EH (cell line): Measurements from ENCODE around the gene MTERF4.

Experiments
- DNase-seq: peaks from one replicate; pipeline ENCODE4 v3.0.0-alpha.2; 2015; ENCODE audit warnings: low read depth

The MTERF4 gene

GRCh38 chr2:241088791-241089732 lies 13.0 kb downstream of the MTERF4 start:
- no peak for DNase-seq

GRCh38 chr2:241088376-241088775 lies 13.7 kb downstream of the MTERF4 start:
- DNase-seq, result no peak

DNA sequence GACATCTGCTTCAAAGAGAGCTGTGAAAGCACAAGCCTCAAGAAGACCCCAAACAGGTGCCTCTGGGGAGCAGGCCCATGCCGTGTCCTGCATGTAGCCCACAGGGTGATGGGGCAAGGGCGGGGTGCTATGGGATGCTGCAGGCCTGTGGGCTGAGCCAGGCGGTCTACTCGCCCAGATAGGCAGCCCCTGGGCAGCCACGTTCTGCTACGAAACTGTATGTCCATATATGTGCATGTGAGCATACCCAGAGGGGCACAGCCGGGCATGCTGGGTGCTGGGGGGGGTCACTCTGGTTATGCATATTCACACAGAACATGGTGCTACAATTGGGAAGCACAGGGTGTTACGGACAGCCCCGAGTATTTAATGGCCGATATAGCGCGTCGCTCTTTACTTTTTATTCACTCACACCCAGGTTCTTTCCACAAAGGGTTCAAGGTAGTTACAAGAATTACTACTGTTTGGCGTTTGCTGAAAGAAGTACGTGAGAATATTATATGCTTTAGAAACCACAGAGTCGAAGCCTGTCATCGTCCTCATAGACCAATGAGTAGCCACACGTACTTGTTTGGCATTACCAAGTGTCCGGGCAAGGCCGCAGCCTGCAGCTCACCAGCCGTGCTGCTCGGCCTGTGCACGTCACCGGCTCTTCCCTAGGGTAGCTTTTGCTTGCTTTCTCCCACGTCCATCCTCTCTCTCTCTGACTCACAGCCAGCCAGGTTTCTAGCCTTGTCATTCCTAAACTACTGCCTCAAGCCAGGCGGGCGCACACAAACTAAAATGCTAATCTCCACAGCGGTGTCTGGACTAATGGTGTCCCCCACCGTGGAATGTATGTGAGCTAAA lies 14.4 kb downstream of the MTERF4 start:
- no peak for DNase-seq

DNA sequence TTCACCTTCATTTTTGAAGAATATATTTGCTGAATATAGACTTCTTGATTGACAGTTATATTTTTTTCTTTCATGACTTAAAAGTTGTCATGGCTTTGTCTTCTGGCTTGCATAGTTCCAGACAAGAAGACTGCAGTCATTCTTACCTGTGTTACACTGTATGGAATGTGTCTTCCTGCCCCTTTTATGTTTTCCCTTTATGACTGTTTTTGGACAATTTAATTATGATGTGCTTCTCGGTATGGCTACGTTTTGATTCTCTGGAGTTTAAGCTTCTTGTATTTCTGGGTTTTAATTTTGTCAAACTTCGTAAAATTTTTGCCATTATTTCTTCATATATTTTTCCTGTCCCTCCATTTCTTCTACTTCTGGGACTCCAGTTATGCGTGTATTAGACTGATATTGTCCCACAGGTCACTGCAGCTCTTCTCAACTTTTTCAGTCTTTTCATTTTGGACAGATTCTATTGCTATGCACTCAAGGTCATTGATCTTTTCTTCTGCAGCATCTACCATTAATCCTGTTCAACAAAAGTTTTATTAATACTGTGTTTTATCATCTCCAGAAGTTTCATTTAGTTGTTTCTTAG lies 17.1 kb downstream of the MTERF4 start:
- DNase-seq, result no peak

DNA sequence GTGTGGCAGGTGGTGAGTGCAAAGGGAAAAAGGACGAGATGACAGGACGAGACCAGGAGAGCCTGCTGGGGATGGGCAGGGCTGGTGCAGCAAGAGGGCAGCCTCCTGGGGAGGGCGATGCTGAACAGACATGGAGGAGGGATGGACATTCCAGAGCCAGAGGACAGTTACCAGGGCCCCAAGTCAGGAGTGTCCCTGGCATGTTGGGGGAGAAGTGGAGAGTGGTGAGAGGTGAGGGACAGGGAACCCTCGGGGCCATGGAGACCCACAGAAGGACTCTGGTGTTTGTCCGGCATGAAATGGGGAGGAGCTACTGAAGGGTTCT lies 19.0 kb downstream of the MTERF4 start:
- no peak for DNase-seq

- DNase-seq, result no peak
Observed at GRCh38 chr2:241082341-241083090, 19.6 kb downstream of the MTERF4 start.

DNA sequence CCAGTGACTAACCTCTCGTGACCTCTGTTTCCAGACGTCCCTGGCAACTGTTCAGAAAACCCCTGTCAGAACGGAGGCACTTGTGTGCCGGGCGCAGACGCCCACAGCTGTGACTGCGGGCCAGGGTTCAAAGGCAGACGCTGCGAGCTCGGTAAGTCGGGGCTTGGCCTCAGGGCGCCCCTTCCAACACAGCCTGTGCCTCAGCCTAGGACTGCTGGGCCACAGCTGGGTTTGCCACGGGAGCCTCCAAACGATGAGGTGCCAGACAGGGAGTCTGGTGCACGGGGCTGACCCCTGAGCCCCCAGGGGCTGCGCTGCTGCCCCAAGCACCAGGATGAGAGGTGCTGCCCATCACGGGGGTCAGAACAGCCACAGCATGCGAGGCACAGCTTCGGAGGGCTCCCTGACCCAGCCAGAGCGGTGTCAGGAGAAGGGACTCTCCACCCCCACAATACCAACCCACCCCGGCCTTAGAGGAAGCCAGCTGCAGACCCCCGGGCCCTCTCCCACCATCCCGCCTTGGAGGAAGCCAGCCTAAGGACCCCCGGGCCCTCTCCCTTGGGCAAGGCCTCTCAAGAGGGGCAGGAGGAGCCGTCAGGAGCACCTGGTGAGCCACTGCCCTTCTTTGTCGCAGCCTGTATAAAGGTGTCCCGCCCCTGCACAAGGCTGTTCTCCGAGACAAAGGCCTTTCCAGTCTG lies 20.3 kb downstream of the MTERF4 start:
- DNase-seq, result no peak

GRCh38 chr2:241081190-241081642 lies 20.9 kb downstream of the MTERF4 start:
- DNase-seq, result no peak

GRCh38 chr2:241080405-241081189 lies 21.5 kb downstream of the MTERF4 start:
- DNase-seq, result no peak

- no peak for DNase-seq
Observed at GRCh38 chr2:241074901-241075540, 27.1 kb downstream of the MTERF4 start.

DNA sequence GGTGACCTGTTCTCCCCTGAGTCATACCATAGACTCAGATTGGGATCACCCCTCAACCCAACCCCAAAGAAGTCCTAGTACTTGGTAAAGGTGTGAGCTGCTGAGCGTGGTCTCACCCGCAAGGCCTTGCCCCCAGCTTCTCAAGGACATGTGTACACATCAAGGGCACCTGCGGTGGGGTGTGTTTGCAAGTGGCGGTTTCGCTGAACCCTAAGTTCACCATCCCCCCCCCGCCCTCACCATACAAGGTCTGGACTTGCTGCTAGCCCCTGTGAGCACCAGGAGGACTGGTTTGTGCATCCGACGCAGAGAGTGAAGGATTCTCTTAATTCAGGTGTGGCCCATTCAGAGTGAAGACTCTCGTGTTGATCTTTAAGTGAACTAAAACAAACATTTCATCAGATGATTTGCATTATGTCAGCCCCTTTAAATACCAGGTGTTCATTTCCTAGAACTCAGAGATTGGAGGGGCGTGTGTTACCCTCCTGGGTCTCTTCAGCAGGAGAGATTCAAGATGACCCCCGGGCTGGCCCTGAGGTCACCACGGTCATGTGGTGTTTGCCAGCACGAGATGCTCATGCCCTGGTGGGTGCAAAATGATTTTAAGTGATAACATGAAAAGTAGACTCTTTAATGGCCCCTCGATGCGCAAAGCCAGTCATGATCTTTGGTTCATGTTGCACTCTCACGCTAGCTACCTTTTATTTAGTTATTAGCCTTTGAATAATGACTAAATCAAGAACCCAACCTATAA lies 27.8 kb downstream of the MTERF4 start:
- no peak for DNase-seq

DNA sequence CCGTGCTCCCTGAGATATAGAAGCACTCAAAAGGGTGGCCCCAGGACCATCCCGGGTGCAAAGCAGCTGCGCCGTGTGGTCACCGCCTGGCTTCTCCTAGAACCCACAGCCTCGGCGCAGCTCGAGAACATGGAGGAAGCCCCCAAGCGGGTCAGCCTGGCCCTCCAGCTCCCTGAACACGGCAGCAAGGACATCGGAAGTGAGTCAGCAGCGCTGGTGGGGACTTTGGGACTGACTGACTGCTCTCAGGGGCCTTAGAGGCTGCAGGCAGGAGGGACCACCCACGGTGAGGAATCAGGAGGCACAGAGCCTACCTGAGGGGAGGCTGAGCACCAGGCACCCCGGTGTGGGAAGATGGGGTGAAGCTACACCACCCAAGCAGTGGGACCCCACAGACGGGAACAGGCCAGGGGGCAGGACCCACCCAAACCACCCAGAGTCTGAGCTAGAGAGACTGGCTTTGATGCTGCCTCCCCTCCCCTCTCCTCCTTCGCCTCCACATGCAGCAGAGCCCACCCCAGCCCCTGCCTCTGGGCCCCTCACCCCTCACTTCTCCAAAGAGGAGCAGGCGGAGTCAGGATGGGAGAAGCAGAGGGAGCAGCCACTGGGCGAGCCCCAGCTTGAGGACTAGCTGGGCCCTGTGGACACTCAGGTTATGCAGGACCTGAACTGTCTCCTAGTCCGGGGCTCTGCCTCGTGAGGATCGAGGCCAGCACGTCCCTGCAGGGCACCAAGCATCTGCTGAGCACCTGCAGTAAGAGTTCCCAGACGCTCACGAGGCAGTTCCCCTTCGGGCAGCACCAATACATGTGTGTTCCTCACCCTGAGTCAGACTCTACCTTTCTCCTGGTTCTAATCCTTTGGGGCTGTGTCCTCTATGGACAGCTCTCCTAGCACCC lies 28.7 kb downstream of the MTERF4 start:
- no peak for DNase-seq

DNA sequence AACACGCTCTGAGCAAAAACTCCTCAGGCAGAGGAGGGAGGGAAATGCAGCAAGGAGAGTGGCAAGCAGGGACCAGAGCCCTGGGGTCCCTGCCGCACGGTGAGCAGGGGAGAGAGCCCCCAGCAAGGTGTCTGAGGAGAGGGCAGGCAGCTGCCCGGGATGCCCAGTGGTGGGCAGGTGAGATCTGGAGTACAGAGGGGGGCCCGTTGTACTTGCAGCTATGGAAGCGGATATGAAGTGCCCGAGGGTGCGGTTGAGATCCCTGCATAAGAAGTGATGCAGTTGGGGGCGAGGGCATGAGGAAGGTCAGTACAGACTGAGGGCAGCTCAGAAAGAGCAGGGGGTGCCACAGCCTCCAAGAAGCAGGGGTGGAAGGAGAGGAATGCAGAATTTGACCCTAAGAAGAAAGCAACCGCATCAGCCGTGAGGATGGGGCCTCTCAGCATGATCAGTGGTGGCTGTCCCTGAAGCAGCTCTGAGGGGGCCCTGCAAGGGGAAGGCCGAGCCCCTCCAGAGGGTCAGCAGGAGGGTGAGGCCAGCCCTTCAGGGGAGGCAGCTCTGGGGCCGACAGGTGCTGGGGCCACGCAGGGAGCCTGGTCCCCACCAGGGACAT lies 29.4 kb downstream of the MTERF4 start:
- no peak for DNase-seq

DNA sequence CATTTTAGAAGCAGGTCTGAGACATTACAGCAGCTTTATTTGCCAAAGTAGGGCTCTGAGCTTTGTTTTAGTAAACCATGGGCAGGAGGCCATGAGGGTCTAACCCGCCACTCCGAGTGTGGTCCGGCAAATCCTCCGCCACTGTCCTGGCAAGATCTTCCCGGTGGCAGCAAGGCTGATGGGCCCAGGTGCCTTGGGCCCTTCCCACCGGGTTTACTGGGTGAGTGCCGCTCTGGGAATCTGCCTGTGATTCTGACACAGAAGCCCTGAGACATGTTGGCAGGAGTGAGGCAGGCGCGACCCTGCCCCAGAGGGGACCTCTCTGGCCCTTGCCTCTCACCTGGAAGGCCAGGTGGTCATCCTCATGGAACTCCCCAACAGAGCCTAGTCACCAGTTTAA lies 29.9 kb downstream of the MTERF4 start:
- DNase-seq, result no peak

- no peak for DNase-seq
Observed at GRCh38 chr2:241071677-241072111, 30.4 kb downstream of the MTERF4 start.

GRCh38 chr2:241070811-241071676 lies 31.0 kb downstream of the MTERF4 start:
- DNase-seq, result no peak

DNA sequence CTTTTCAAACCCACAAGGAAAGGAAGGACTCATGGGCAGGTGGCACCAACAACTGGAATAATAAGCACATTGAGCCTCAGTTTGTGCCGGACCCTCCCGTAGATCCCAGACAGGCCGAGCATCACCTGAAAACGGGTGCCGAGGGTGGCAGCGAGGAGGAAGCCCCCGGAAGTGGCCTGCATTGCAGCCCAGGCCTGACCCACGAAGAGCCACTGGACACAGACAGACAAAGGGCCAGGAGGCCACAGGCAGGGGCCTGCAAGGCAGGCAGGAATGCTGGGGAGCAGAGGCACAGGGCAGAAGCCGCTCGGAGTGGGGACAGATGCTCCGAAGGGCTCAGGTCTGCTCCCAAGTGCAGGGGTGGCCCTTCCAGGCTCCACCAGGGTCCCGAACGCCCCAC lies 31.7 kb downstream of the MTERF4 start:
- DNase-seq, result no peak
